Measurements from ENCODE around the gene CDK13.
"Not testable (repeated sequence)": the region's sequence is repeated elsewhere in the genome, so short reads cannot be mapped to it uniquely, and the experiment has no call there.

DNA sequence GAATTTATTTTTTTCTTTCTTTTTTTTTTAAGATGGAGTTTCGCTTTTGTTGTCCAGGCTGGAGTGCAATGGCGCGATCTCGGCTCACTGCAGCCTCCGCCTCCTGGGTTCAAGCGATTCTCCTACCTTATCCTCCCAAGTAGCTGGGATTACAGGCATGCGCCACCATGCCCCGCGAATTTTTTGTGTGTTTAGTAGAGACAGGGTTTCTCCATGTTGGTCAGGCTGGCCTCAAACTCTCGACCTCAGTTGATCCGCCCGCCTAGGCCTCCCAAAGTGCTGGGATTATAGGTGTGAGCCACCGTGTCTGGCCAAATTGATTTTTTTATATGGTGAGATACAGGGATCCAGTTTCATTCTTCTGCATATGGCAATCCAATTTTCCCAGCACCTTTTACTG is 189.8 kb downstream of the CDK13 start:
- TF ChIP-seq, protein P1, sequence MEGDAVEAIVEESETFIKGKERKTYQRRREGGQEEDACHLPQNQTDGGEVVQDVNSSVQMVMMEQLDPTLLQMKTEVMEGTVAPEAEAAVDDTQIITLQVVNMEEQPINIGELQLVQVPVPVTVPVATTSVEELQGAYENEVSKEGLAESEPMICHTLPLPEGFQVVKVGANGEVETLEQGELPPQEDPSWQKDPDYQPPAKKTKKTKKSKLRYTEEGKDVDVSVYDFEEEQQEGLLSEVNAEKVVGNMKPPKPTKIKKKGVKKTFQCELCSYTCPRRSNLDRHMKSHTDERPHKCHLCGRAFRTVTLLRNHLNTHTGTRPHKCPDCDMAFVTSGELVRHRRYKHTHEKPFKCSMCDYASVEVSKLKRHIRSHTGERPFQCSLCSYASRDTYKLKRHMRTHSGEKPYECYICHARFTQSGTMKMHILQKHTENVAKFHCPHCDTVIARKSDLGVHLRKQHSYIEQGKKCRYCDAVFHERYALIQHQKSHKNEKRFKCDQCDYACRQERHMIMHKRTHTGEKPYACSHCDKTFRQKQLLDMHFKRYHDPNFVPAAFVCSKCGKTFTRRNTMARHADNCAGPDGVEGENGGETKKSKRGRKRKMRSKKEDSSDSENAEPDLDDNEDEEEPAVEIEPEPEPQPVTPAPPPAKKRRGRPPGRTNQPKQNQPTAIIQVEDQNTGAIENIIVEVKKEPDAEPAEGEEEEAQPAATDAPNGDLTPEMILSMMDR (IDR thresholded peaks at IDR 0.05), result not testable (repeated sequence)
- not testable (repeated sequence) for TF ChIP-seq POLR2A (IDR thresholded peaks at IDR 0.05)

Measured in right lobe of liver (tissue), 4 donors.